ENCODE measurements around the gene UBE2E3.
"Not testable (repeated sequence)": the region's sequence is repeated elsewhere in the genome, so short reads cannot be mapped to it uniquely, and the experiment has no call there.

UBE2E3 gene

DNA sequence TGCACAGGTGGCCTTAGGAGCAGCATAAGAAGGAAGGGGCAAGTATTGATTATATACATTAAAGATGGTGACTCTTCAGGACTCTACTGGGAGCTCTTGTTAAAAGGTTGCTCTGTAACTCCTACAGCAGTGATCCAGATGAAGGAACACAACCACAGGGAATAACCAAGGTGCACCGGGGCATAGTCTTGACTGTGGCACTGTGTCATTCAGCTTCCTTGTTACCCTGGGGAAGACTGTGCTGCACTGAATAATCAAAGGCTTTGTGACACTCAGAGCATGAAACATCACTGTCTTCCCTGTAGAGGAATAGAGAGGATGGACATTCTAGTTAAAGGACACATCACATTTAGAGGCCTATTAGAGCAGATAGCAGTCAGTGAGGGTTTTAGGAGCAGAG, 105.3 kb downstream of the UBE2E3 start:
- DNase-seq: no peak

DNA sequence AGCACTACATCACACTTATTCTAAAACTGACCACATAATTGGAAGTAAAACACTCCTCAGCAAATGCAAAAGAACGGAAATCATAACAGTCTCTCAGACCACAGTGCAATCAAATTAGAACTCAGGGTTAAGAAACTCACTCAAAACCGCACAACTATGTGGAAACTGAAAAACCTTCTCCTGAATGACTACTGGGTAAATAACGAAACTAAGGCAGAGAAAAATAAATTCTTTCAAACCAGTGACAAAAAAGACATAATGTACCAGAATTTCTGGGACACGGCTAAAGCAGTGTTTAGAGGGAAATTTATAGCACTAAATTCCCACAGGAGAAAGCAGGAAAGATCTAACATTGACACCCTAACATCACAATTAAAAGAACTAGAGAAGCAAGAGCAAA, 111.5 kb downstream of the UBE2E3 start:
- DNase-seq: not testable (repeated sequence)

DNA sequence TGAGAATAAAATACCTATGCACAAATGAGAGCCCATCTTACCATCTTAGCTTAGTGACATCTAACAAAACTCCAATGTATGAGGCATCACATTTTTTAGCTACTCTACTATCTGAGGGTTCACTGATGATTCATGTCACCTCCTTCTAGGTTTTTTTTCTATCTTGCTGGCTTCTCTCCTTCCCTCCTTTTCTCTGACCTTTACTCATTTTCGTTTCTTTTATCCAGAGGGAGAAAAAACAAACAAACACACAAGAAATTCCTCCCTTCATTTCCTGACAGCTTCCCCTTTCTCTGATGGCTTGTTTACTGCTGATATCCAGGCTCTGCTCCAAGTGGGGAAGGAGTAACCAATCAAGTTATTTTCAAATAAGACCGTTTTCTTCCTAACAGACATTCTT, 115.1 kb downstream of the UBE2E3 start:
- DNase-seq: no peak

DNA sequence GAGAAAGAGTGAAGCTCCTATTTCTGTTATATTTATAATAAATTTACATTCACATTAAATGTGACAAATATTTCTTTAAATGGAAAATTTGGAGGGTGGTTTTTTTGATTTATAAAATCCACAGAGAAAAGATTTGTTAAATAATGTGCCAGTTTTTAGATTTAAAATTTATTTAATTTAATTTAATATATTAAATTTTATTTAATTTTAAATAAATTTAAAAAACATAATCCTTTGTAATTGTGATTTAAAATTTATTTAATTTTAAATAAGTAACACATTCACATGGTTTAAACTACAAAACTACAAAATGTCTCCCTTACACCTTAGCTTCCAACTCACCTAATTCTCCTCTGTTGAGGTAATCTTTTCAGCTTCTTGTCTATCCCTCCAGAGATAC, 123.3 kb downstream of the UBE2E3 start:
- DNase-seq: no peak

DNA sequence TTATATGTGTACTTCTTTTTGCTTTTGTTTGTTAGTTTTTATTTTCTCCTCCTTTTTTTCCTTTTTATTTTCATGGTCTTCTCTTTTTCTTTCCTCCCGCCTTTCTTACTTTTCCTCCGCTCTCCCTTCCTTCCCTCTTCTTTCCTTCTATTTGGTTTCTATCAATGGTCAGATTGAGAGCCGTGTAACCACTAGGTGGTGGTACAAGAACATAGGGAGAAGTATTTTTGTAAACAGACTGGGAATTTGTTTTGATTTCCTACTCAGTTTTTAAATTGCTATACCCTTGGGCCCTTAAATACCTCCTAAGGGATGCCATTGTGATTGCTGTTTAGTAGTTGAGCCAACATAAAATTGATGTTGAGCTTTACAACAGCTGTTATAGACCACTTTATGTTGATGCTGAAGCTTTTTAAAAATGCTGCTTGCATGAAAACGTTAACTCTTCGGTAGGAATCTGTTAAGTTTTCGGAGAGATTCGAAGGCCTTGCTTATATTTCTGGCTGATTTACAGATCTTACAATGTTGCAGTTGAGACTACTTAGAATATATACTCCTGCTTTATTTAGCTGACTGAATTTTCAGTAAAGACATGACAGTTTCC, 124.2 kb downstream of the UBE2E3 start:
- DNase-seq: no peak

DNA sequence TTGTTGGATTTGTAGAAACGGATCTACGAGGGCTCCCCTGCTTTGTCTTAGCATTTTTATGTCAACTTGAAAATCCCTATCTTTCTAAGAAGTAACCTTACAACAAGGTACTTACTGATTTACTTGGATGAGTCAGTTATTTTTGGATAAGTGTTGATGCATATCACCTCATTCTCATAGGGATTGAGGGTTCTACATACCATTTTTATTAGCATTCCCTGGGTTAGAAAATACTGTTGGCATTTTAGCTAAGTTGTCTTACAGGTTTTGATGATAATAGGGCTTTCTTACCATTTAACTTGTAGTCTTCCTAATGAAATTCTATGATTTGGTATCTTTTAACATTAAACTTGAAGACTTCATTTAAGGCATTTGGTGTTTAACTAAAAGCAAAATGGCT, 125.2 kb downstream of the UBE2E3 start:
- DNase-seq: no peak

DNA sequence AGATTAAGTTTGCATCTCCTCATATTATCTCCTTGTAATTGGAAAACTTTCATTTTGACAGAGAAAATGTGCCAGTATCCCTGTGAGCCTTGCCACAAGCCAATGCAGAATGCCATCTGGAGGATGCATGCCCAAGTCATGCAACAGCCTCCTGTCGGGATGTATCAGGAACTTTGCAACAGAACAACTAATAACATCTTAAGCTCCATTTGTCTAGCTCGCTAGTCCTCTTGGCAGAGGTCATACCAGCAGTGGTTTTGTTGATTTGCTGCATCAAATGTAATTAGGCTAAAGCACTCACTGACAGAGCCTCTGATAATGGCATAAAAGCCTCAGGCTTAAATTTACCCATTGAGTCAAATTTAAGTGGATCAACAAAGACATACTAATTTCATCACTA, 125.8 kb downstream of the UBE2E3 start:
- DNase-seq: no peak

DNA sequence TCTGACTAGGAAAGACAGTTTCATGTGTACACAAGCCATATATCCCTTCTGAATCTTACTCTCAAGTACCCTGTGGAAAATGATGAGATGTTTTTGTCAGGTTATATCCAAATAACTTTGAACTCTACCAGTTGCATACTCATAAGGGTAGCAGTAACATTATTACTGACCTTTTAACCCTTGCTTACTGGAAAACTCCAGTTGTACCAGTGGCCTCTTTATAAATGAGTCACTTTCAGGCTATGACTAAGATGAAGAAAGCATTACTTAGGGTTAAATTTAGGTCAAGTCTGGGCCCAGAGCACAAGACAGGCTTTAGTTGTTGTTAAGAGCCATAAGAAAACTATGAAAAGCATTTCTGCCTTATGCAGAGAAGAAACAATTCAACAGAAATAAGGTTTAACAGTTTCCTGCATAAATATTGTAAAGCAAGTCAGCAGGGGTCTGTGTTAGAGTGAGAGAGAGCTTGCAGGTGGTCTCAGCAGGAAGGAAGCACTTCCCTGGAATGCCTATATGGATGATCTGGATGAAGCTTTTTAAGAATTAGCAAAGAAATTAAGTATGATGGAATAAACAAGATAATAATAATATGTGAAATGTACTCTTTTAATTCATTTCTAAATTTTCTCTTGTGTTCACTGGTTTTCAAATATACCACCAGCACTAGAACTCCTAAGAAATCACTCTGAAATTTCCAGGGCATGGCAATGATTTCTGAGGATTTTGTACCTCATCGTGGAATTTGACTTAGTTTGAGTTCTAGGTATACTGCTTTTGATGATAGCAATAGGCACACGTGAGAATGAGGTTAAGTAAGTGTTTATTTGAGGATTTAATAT, 126.6 kb downstream of the UBE2E3 start:
- no peak for DNase-seq

DNA sequence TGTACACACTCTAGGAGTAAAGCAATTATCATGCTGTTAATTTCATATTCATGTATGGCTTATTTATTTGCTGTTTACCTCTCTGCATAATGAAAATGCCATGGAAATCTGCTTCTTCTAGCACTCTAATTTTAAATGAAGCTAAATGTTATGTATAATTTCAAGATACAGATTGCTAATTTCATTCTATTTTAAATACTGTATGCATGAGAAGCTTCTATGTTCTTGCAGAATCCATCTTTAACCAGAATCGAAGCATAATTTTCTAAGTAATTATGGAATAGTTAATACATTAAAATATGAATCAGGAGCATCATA, 127.2 kb downstream of the UBE2E3 start:
- DNase-seq: no peak

DNA sequence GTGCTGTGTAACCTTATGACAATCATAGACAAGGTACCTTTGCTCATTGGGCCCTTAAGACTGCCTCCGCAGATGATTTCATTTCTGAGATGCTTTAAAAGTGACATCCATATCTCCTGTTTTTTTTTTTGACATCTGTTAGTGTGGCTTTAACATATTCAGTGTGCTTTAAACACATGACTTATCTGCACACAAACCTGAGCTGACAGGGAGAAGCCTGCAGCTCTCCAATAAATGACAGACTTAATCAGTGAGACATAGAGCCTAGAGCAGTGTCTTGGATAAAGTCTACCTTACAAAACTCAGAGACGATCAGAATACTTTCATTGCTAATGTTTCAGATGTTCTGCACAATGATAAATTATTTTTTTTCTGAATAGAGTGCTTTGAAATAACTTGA, 130.7 kb downstream of the UBE2E3 start:
- no peak for DNase-seq

DNA sequence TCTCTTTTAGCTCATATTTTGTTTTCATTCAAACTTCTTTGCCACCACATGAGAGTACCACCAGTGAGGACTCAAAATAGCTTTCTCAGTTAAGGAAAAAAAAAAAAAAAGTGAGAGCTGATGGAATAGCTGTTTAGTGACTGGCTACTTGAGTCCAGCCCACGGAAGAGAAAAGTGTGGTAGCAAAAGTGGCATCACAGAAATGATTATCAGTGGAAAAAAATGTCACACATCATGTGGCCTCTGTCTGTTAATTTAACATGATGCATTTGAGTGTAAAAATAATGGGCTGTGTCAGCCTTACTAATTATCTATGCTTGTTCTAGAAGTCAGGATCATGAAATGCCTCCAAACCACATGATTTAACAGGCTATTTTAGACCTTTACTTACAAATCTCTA, 132.5 kb downstream of the UBE2E3 start:
- DNase-seq: no peak
